OCI-LY3 (cell line): ENCODE data around the gene SIRPG.

ENCODE experiments used
- H2AFZ ChIP-seq: fragments of 200-600, 300-600 bp; shearing (Covaris generic); 2 replicates; pipeline ENCODE4 v1.6.0; 2014; ENCODE audit warnings: antibody characterized with exemption, low read depth, low read length
- H3K27ac ChIP-seq: fragments of 200-600, 300-600 bp; sonication (generic); 2 replicates; pipeline ENCODE4 v1.5.1; 2014; ENCODE audit warnings: mild to moderate bottlenecking, low read length, moderate library complexity, mixed read lengths
- H3K27me3 ChIP-seq: fragments of 200-600, 300-600 bp; sonication (generic); 2 replicates; pipeline ENCODE4 v1.6.1; 2014; ENCODE audit warnings: low read depth, low read length, mixed read lengths
- H3K36me3 ChIP-seq: fragments of 200-600, 300-600 bp; sonication (generic); replicated peaks from 2 replicates; pipeline ENCODE3; 2014; ENCODE audit warnings: low read depth, low read length, mixed read lengths
- H3K4me1 ChIP-seq: fragments of 300-600, 200-600 bp; sonication (generic); 2 replicates; pipeline ENCODE4 v1.6.1; 2014; ENCODE audit warnings: low read length, mixed read lengths
- H3K4me2 ChIP-seq: fragments of 200-600, 300-600 bp; sonication (generic); 2 replicates; pipeline ENCODE4 v1.6.1; 2014; ENCODE audit warnings: low read length, mixed read lengths
- H3K4me3 ChIP-seq: fragments of 300-600, 200-600 bp; sonication (generic); 2 replicates; pipeline ENCODE4 v1.5.1; 2014; ENCODE audit warnings: antibody characterized with exemption, mild to moderate bottlenecking, low read length, moderate library complexity
- H3K79me2 ChIP-seq: fragments of 300-600, 200-600 bp; shearing (Covaris generic); 2 replicates; pipeline ENCODE4 v1.6.1; 2014; ENCODE audit warnings: mild to moderate bottlenecking, low read length, mixed read lengths
- H3K9ac ChIP-seq: fragments of 300-600, 200-600 bp; shearing (Covaris generic); 2 replicates; pipeline ENCODE4 v1.6.0; 2014; ENCODE audit warnings: mild to moderate bottlenecking, low read length, moderate library complexity
- H3K9me3 ChIP-seq: fragments of 200-600, 300-600 bp; shearing (Covaris generic); 2 replicates; pipeline ENCODE4 v1.6.1; 2014; ENCODE audit warnings: low read length, mixed read lengths; ENCODE audit not compliant: insufficient read depth
- H4K20me1 ChIP-seq: fragments of 200-600, 300-600 bp; sonication (generic); 2 replicates; pipeline ENCODE4 v1.6.1; 2016; ENCODE audit warnings: low read length, mixed read lengths; ENCODE audit not compliant: insufficient read depth
- EZH2phosphoT487 ChIP-seq: fragments of 200-600 bp; shearing (Covaris generic); IDR thresholded peaks from 2 replicates; pipeline ENCODE4 v1.6.1; 2018; ENCODE audit warnings: antibody characterized with exemption, mixed run types, low read depth
- TF ChIP-seq, protein P1 (sequence below): fragments of 200-600, 300-600 bp; sonication (generic); IDR thresholded peaks from 2 replicates; pipeline ENCODE4 v1.5.1; 2014; ENCODE audit warnings: antibody characterized with exemption, low read length, low read depth

Gene SIRPG

DNA sequence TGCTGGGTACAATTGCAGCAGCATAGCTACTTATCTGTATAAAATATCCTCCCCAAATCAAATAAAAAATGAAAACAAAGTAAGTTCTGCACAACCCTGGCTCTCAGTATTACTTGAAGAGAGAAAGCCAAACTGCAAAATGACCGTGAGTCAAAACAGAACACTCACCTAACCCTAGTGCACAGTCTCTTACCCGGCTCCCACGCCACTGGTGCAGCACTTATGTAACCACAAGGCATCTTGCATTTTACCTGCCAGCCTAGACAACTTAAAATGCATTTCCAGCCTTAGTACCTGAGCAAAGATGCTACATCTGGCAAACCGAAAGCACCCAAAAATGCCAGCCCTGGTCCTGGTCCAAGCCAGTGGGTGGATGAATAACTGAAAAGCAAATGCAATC, 25.4 kb downstream of the SIRPG start:
- H2AFZ ChIP-seq = no peak overlapping the region
- no peaks in the 10 kb centered on the region for H4K20me1 ChIP-seq
- no peak overlapping the region for H3K4me2 ChIP-seq

DNA sequence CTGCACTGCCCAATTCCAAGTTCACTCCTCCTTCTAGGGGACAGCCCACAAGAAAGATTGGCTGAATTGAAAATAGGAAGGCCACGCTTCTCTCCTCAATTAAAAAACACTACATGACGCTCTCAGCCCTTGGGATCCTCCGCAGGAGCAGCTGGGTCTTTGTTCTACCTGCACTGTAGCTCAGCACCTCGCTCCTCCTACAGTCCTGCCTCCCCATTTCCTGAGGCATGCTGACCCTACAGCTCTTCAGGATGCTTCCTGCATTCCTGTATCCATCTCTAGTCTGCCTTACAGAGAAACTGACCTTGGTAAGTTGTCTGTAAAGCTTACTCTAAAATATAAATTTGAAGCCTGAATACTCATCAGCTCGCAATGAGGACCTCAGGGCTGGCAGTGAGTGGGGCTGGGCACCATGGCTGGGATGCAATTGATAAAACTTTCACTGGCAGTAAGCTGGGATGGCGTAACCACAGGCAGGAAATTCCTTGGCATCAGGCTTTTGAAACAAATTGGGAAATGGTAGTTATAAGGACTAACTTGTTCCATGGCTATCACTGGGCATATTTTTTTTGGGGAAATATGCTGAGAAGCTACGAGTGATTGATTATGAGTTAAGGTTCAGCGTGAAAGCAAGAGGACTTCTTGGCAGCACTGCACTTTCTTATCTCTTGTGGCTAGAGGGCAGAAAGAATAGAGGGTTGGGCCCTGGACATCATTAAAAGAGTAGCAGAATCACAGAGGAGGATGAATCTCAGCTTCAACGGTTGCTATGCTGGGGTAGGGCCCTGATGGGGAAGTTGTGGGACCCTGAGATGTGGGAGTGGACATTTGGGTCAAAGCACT, 26.0 kb downstream of the SIRPG start:
- no peak for TF ChIP-seq EZH2phosphoT487
- TF ChIP-seq, protein P1, sequence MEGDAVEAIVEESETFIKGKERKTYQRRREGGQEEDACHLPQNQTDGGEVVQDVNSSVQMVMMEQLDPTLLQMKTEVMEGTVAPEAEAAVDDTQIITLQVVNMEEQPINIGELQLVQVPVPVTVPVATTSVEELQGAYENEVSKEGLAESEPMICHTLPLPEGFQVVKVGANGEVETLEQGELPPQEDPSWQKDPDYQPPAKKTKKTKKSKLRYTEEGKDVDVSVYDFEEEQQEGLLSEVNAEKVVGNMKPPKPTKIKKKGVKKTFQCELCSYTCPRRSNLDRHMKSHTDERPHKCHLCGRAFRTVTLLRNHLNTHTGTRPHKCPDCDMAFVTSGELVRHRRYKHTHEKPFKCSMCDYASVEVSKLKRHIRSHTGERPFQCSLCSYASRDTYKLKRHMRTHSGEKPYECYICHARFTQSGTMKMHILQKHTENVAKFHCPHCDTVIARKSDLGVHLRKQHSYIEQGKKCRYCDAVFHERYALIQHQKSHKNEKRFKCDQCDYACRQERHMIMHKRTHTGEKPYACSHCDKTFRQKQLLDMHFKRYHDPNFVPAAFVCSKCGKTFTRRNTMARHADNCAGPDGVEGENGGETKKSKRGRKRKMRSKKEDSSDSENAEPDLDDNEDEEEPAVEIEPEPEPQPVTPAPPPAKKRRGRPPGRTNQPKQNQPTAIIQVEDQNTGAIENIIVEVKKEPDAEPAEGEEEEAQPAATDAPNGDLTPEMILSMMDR = no peak
- H3K9ac ChIP-seq = no peak overlapping the region
- H3K9me3 ChIP-seq = no peaks in the 10 kb centered on the region
- no peaks in the 10 kb centered on the region for H3K36me3 ChIP-seq
- H3K4me2 ChIP-seq = no peak overlapping the region
- H3K27ac ChIP-seq = no peak overlapping the region
- peaks cover 10% of the 10 kb centered on the region for H3K27me3 ChIP-seq
- no peaks in the 10 kb centered on the region for H4K20me1 ChIP-seq
- no peak overlapping the region for H3K4me3 ChIP-seq
- no peak overlapping the region for H2AFZ ChIP-seq
- peaks cover 3% of the 10 kb centered on the region; the same call in 1 of the 2 replicates for H3K4me1 ChIP-seq
- no peaks in the 10 kb centered on the region for H3K79me2 ChIP-seq

More for the DNA sequence above, 25.4 kb downstream of the SIRPG start:
- Histone ChIP-seq H3K4me3 (no peak overlapping the region), H3K9ac (no peak overlapping the region), H3K36me3 (no peaks in the 10 kb centered on the region), H3K27me3 (peaks cover 10% of the 10 kb centered on the region), H3K4me1 (no peaks in the 10 kb centered on the region), H3K79me2 (no peaks in the 10 kb centered on the region), H3K9me3 (no peaks in the 10 kb centered on the region), H3K27ac (no peak overlapping the region)
- TF ChIP-seq, protein P1 = no peak
- TF ChIP-seq EZH2phosphoT487 = no peak

DNA sequence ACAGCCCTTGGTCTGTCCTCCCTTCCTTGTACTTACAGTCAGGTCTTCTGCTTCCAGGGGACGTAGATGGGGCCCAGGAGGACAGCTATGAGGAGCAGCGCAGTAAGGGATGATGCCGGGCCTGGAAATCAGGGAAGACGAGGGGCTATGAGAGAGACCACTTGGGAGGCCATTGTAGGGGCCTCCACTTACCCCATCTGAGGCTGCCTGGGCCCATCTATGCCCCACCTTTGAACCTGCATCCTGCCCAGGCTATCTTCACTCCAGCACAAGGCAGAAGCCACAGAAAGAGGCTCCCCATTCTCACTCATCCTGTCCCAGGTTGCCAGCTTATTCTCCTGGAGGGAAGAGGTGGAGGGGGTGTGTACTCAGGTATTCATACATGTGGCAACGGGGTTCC, 27.4 kb downstream of the SIRPG start:
- H3K4me3 ChIP-seq = no peak overlapping the region
- no peaks in the 10 kb centered on the region for H3K79me2 ChIP-seq
- H3K4me1 ChIP-seq = peaks cover 12% of the 10 kb centered on the region
- no peak overlapping the region for H3K9ac ChIP-seq
- TF ChIP-seq, protein P1 = no peak
- TF ChIP-seq EZH2phosphoT487 = no peak
- no peak overlapping the region for H2AFZ ChIP-seq
- peaks cover 10% of the 10 kb centered on the region for H3K27me3 ChIP-seq
- no peaks in the 10 kb centered on the region for H4K20me1 ChIP-seq
- no peak overlapping the region for H3K4me2 ChIP-seq
- H3K27ac ChIP-seq = no peak overlapping the region
- no peaks in the 10 kb centered on the region for H3K9me3 ChIP-seq
- H3K36me3 ChIP-seq = no peaks in the 10 kb centered on the region

DNA sequence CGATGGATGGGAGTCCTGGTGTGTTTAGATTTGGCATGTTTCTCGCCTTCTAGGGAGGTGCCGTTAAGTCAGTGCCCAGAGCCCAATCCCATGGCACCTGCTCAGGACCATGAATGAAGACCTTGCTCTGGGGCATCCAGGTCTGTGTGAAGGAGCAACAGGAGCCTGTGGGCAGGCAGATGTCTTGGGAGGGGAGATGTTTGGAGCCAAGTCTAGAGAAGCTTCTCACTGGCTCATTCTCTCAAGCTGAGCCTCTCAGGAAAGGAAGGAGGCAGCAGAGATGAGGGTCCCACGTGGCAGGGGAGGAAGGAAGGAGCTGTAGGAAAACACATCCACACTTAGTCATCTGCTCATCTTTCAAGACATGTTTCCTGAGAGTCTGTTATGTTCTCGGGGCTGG, 28.3 kb downstream of the SIRPG start:
- no peak overlapping the region for H3K9ac ChIP-seq
- no peaks in the 10 kb centered on the region for H3K9me3 ChIP-seq
- no peak overlapping the region for H2AFZ ChIP-seq
- H3K36me3 ChIP-seq = no peaks in the 10 kb centered on the region
- H3K4me3 ChIP-seq = no peak overlapping the region
- H3K4me1 ChIP-seq = peaks cover 20% of the 10 kb centered on the region
- no peak overlapping the region for H3K4me2 ChIP-seq
- H3K27me3 ChIP-seq = peaks cover 10% of the 10 kb centered on the region
- no peaks in the 10 kb centered on the region for H3K79me2 ChIP-seq
- TF ChIP-seq, protein P1 = no peak
- no peak for TF ChIP-seq EZH2phosphoT487
- no peaks in the 10 kb centered on the region for H4K20me1 ChIP-seq
- H3K27ac ChIP-seq = no peak overlapping the region
